HG02642 (cell line): ENCODE measurements around the gene KCTD1.

Experiments used
- ATAC-seq: cut with Tn5 transposase; IDR thresholded peaks from one replicate; pipeline ENCODE4 v1.9.1; 2021; ENCODE audit warnings: mild to moderate bottlenecking; ENCODE audit not compliant: unreplicated experiment, poor library complexity

KCTD1 gene

GRCh38 chr18:26550998-26551694 lies 2.8 kb upstream of the KCTD1 start:
- no peak for ATAC-seq

GRCh38 chr18:26549263-26550094 lies 1.1 kb upstream of the KCTD1 start:
- peak; percentile 15 for ATAC-seq

- peak; percentile 58 for ATAC-seq
Measured at GRCh38 chr18:26547646-26548414, 523 bp downstream of the KCTD1 start.

- ATAC-seq, result no peak
Measured at GRCh38 chr18:26546875-26547645, 1.3 kb downstream of the KCTD1 start.

GRCh38 chr18:26546170-26546874 lies 2.0 kb downstream of the KCTD1 start:
- no peak for ATAC-seq

- ATAC-seq, result no peak
Measured at GRCh38 chr18:26545335-26546123, 2.8 kb downstream of the KCTD1 start.

GRCh38 chr18:26544451-26544850 lies 3.9 kb downstream of the KCTD1 start:
- ATAC-seq, result no peak

- ATAC-seq, result no peak
Measured at GRCh38 chr18:26543373-26543772, 5.0 kb downstream of the KCTD1 start.

- no peak for ATAC-seq
Measured at GRCh38 chr18:26540043-26540628, 8.2 kb downstream of the KCTD1 start.

GRCh38 chr18:26538524-26538923 lies 9.8 kb downstream of the KCTD1 start:
- ATAC-seq, result no peak

GRCh38 chr18:26536664-26537063 lies 11.7 kb downstream of the KCTD1 start:
- ATAC-seq, result no peak

GRCh38 chr18:26536032-26536431 lies 12.3 kb downstream of the KCTD1 start:
- no peak for ATAC-seq

GRCh38 chr18:26535630-26536029 lies 12.7 kb downstream of the KCTD1 start:
- no peak for ATAC-seq

- ATAC-seq, result no peak
Measured at GRCh38 chr18:26532367-26533340, 15.7 kb downstream of the KCTD1 start.

GRCh38 chr18:26531605-26532298 lies 16.6 kb downstream of the KCTD1 start:
- no peak for ATAC-seq

- ATAC-seq, result no peak
Measured at GRCh38 chr18:26526966-26527234, 21.5 kb downstream of the KCTD1 start.
